Esophagus muscularis mucosa (tissue), 4 donors: ENCODE measurements around the gene ADAMTS13. TPM values are rescaled to one million over a fixed set of nuclear protein-coding genes. Genes with fewer than 3 reads are reported as not detected.

Experiments
- DNase-seq: peaks from one replicate; pipeline ENCODE4 v3.0.0-alpha.2; 2017; ENCODE audit errors: extremely low spot score
- H3K27ac ChIP-seq, 4 donors: fragments of 200-600 bp; sonication (generic); replicated peaks in 1 of 4; 1 replicate in 3 of 4; 2 replicates in 1 of 4; pipeline ENCODE4 v1.5.1; 2016 to 2019; ENCODE audit warnings: mild to moderate bottlenecking in 1 of 4
- H3K27me3 ChIP-seq, 4 donors: fragments of 200-600 bp; sonication (generic); one replicate each; pipeline versions ENCODE4 v1.5.1 to v1.6.0; 2016 to 2019
- H3K36me3 ChIP-seq, 4 donors: fragments of 200-600 bp; sonication (generic); one replicate each; pipeline ENCODE4 v1.5.1; 2016 to 2019
- H3K4me1 ChIP-seq, 4 donors: fragments of 200-600 bp; sonication (generic); one replicate each; pipeline ENCODE4 v1.5.1; 2016 to 2019
- H3K4me3 ChIP-seq, 4 donors: fragments of 200-600 bp; sonication (generic); 1 replicate in 2 of 4; 2 replicates in 2 of 4; pipeline ENCODE4 v1.5.1; 2016 to 2019; ENCODE audit warnings: mild to moderate bottlenecking in 4 of 4, moderate library complexity in 1 of 4
- H3K9me3 ChIP-seq, 4 donors: fragments of 200-600 bp; sonication (generic); 1 replicate in 3 of 4; 2 replicates in 1 of 4; pipeline ENCODE4 v1.5.1; 2016 to 2019
- EP300 ChIP-seq: sonication (generic); formaldehyde crosslinking; IDR thresholded peaks from one replicate; pipeline ENCODE4 v1.6.1; 2017; ENCODE audit warnings: antibody characterized with exemption
- POLR2A ChIP-seq: fragments of 450-650 bp; IDR thresholded peaks from one replicate; pipeline ENCODE4 v1.6.1; 2017; ENCODE audit warnings: antibody characterized with exemption, moderate library complexity, mild to moderate bottlenecking, low read depth
- POLR2AphosphoS5 ChIP-seq, 2 donors: sonication (generic); formaldehyde crosslinking; IDR thresholded peaks; one replicate each; pipeline ENCODE4 v1.6.1; 2017; ENCODE audit warnings: antibody characterized with exemption in 2 of 2
- WGBS: methylation state at CpG from one replicate; pipeline ENCODE4 v1.1.5; 2018; 5-methylcytosine and 5-hydroxymethylcytosine counted together
- intact Hi-C: fragments of 100-400 bp; cut with DNase I; formaldehyde crosslinking; loops from one replicate; pipeline ENCODE4 v1.15.1; 2023
- total RNA-seq, 4 donors: library from RNA; depleted of rRNA; stranded (reverse); fragments of >200 nt; gene quantifications; one replicate each; pipeline versions ENCODE4 v1.1.0 to v1.2.1, GENCODE V29; 2016
- TF ChIP-seq, protein P1 (sequence below), 3 experiments: fragments of 200-600 bp in 2 of 3; fragments of 450-650 bp in 1 of 3; sonication (generic) in 2 of 3; IDR thresholded peaks; one replicate each; pipeline ENCODE4 v1.5.1; 2017 to 2019; ENCODE audit warnings: antibody characterized with exemption in 3 of 3, mild to moderate bottlenecking in 2 of 3, moderate library complexity in 1 of 3

ADAMTS13 gene
- total RNA-seq, 4 donors from 2014 or later: 1.3 to 1.7 (median 1.4) TPM

DNA sequence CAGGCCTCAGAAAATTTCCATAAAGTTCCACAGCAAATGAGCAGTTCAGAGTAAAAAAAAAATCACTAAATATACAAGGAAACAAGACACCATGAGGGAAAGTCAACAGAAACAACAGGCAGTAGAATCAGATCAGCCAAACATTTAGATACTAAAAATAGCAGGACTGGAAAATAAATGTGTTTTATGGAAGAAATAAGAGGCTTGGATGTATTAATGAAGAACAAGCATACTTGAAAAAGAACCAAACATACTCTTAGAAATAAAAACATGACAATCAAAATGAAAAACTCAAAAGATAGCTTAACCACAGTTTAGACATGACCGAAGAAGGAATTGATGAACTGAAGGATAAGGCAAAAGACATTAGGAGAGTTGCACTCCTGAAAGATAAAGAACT, 79.9 kb downstream of the ADAMTS13 start:
- Histone ChIP-seq H3K27me3 (peaks cover 0 to 45% (median 3%) of the 10 kb centered on the region in 4 donors), H3K36me3 (no peaks in the 10 kb centered on the region), H3K9me3 (peaks cover 0 to 18% (median 16%) of the 10 kb centered on the region in 4 donors), H3K27ac (no peak overlapping the region), H3K4me1 (peaks cover 17 to 33% (median 22%) of the 10 kb centered on the region in 4 donors), H3K4me3 (no peak overlapping the region)
- no peak for DNase-seq
- 93% methylated on average over 1 of the region's 1 CpG for WGBS
- TF ChIP-seq POLR2AphosphoS5 (IDR thresholded peaks at IDR 0.05) (no peak), POLR2A (no peak), EP300 (no peak)
- TF ChIP-seq, protein P1, sequence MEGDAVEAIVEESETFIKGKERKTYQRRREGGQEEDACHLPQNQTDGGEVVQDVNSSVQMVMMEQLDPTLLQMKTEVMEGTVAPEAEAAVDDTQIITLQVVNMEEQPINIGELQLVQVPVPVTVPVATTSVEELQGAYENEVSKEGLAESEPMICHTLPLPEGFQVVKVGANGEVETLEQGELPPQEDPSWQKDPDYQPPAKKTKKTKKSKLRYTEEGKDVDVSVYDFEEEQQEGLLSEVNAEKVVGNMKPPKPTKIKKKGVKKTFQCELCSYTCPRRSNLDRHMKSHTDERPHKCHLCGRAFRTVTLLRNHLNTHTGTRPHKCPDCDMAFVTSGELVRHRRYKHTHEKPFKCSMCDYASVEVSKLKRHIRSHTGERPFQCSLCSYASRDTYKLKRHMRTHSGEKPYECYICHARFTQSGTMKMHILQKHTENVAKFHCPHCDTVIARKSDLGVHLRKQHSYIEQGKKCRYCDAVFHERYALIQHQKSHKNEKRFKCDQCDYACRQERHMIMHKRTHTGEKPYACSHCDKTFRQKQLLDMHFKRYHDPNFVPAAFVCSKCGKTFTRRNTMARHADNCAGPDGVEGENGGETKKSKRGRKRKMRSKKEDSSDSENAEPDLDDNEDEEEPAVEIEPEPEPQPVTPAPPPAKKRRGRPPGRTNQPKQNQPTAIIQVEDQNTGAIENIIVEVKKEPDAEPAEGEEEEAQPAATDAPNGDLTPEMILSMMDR (IDR thresholded peaks at IDR 0.05): no peak
- intact Hi-C loops: no loop called here

GRCh38 chr9:133505186-133505830, 83.1 kb downstream of the ADAMTS13 start:
- Histone ChIP-seq H3K9me3 (peaks cover 0 to 18% (median 16%) of the 10 kb centered on the region in 4 donors), H3K27me3 (peaks cover 0 to 40% (median 3%) of the 10 kb centered on the region in 4 donors), H3K27ac (peak overlapping the region in 2 of 4 donors; percentile 44 to 52), H3K36me3 (no peaks in the 10 kb centered on the region), H3K4me1 (peaks cover 27 to 37% (median 35%) of the 10 kb centered on the region in 4 donors), H3K4me3 (no peak overlapping the region)
- whole genome bisulfite sequencing: 81% methylated on average over 13 of the region's 13 CpGs
- intact Hi-C loops: no loop called here
- TF ChIP-seq, protein P1 (IDR thresholded peaks at IDR 0.05): no peak
- no peak for TF ChIP-seq POLR2AphosphoS5 (IDR thresholded peaks at IDR 0.05)
- DNase-seq: no peak

- Histone ChIP-seq H3K27me3 (peaks cover 0 to 48% (median 3%) of the 10 kb centered on the region in 4 donors), H3K9me3 (peaks cover 0 to 17% (median 15%) of the 10 kb centered on the region in 4 donors), H3K4me3 (no peak overlapping the region), H3K27ac (peak overlapping the region in 2 of 4 donors; percentile 44 to 52), H3K36me3 (no peaks in the 10 kb centered on the region), H3K4me1 (peaks cover 27 to 37% (median 35%) of the 10 kb centered on the region in 4 donors)
- TF ChIP-seq, protein P1 (IDR thresholded peaks at IDR 0.05): no peak
- TF ChIP-seq POLR2A (no peak), EP300 (no peak), POLR2AphosphoS5 (IDR thresholded peaks at IDR 0.05) (no peak)
- intact Hi-C loops: no loop called here
- DNase-seq: no peak
- WGBS: 67% methylated on average over 18 of the region's 23 CpGs
Measured at GRCh38 chr9:133505901-133506652, 83.9 kb downstream of the ADAMTS13 start.

GRCh38 chr9:133506653-133507038, 84.5 kb downstream of the ADAMTS13 start:
- Histone ChIP-seq H3K4me1 (peaks cover 27 to 37% (median 35%) of the 10 kb centered on the region in 4 donors), H3K36me3 (no peaks in the 10 kb centered on the region), H3K4me3 (no peak overlapping the region), H3K27ac (peak overlapping the region in 3 of 4 donors; percentile 28 to 52 (median 44)), H3K27me3 (peaks cover 0 to 51% (median 3%) of the 10 kb centered on the region in 4 donors), H3K9me3 (peaks cover 0 to 11% (median 10%) of the 10 kb centered on the region in 4 donors)
- TF ChIP-seq, protein P1 (IDR thresholded peaks at IDR 0.05): no peak
- TF ChIP-seq POLR2A: no peak
- intact Hi-C loops: no loop called here
- DNase-seq: no peak
- WGBS: 51% methylated on average over 13 of the region's 18 CpGs
